Natural killer cell (primary cell): ENCODE measurements around the gene CACNA1C. TPM values are rescaled to one million over a fixed set of nuclear protein-coding genes. Genes with fewer than 3 reads are reported as not detected.

Experiments used
- ATAC-seq, 3 donors: fragments of 150-1000 bp in 2 of 3; fragments of 200-7000 bp in 1 of 3; cut with Tn5 transposase; 1 replicate in 1 of 3; 2 replicates in 2 of 3; pipeline ENCODE4 v1.10.0; 2021; ENCODE audit warnings: mild to moderate bottlenecking in 2 of 3, moderate library complexity in 2 of 3
- DNase-seq, 2 donors: peaks; one replicate each; pipeline versions ENCODE4 v3.0.0 to v3.0.0-alpha.2; 2013 to 2021; ENCODE audit warnings: mixed read lengths in 1 of 2
- H3K27ac ChIP-seq: one replicate; pipeline ENCODE4 v1.5.1; 2013; ENCODE audit warnings: mild to moderate bottlenecking, low read length
- H3K27me3 ChIP-seq: one replicate; pipeline ENCODE4 v1.6.1; 2013; ENCODE audit warnings: low read length; ENCODE audit not compliant: control insufficient read depth, insufficient read depth
- H3K36me3 ChIP-seq: one replicate; pipeline ENCODE4 v1.6.1; 2013; ENCODE audit warnings: low read length; ENCODE audit not compliant: control insufficient read depth, insufficient read depth
- H3K4me1 ChIP-seq: one replicate; pipeline ENCODE4 v1.6.1; 2013; ENCODE audit warnings: low read length; ENCODE audit not compliant: control insufficient read depth, insufficient read depth
- H3K4me3 ChIP-seq: one replicate; pipeline ENCODE4 v1.5.1; 2013; ENCODE audit warnings: low read length
- H3K9me3 ChIP-seq: one replicate; pipeline ENCODE4 v1.6.1; 2013; ENCODE audit warnings: low read length; ENCODE audit not compliant: control insufficient read depth, insufficient read depth
- H3K27ac Mint-ChIP-seq, 2 donors: one replicate each; pipeline ENCODE4 v1.8.0; 2022; ENCODE audit warnings: mild to moderate bottlenecking in 2 of 2, mixed read lengths in 2 of 2, moderate library complexity in 1 of 2
- H3K27me3 Mint-ChIP-seq, 2 donors: one replicate each; pipeline ENCODE4 v1.8.0; 2022; ENCODE audit warnings: low read depth in 2 of 2, mixed read lengths in 2 of 2
- H3K36me3 Mint-ChIP-seq: one replicate; pipeline ENCODE4 v1.8.0; 2022; ENCODE audit warnings: mixed read lengths
- H3K4me1 Mint-ChIP-seq, 2 donors: one replicate each; pipeline ENCODE4 v1.8.0; 2022; ENCODE audit warnings: mixed read lengths in 2 of 2
- H3K4me3 Mint-ChIP-seq: one replicate; pipeline ENCODE4 v1.8.0; 2022; ENCODE audit warnings: mild to moderate bottlenecking, moderate library complexity, mixed read lengths
- H3K9me3 Mint-ChIP-seq, 2 donors: one replicate each; pipeline ENCODE4 v1.8.0; 2022; ENCODE audit warnings: mixed read lengths in 2 of 2
- CTCF ChIP-seq: fragments of 200-600 bp; IDR thresholded peaks from one replicate; pipeline ENCODE4 v1.8.0; 2022; ENCODE audit warnings: antibody characterized with exemption
- whole genome bisulfite sequencing: methylation state at CpG from one replicate; pipeline ENCODE4 v1.1.7; 2013; ENCODE audit warnings: missing lambda C conversion rate; ENCODE audit not compliant: insufficient coverage; 5-methylcytosine and 5-hydroxymethylcytosine counted together
- intact Hi-C: fragments of 100-400 bp; cut with micrococcal nuclease; formaldehyde crosslinking; loops from one replicate; pipeline ENCODE4 v1.14.2; 2022
- total RNA-seq, 4 donors: library from RNA; stranded (reverse); fragments of 120-200 nt in 1 of 4; gene quantifications; one replicate each; pipeline versions ENCODE4 v1.2.3 to v1.2.4, GENCODE V29; 2013 to 2022

The CACNA1C gene
- total RNA-seq, 3 donors from 2014 or later (not counting 1 experiment from before 2014, with no cell fraction given) = 0.07 to 0.35 (median 0.08) TPM

DNA sequence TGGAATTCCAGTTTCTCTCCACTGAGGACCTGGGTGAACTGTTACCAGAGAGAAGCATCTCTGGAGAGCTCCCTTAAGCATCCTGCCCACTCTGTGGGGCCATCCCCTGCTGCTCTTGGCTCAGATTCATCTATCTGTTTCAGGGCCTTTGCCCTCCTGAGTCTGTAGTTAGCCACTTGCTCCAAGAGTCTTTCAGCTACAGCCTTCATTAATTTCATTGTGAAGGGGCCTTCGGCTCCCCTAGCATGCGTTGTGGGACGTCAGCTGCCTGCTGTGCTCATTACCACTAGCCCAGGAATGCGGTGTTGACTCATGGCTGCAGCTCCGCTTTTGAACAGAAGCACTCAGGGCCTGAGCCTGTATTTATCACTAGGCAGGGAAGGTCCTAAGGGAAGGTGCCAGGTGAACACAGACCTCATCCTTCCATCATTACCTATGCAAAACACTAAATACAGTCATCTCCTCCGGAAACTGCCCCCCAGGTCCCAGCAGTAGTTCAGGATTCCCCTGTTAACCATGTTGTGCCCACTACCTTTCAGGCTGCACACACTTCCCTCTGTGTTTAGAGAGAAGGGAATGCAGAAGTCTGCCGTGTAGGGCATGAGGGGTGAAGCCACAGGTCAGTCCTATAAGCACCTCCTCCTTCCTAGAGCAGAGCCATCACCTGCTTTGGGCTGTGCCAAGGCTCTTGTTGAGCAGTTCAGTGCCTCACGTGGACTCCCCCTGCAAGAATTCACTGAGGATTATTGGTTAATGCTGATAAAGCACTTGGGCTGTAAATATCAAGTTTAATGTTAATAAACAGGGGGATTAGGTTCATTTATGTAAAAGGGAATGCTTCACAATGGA lies 191.4 kb downstream of the CACNA1C start:
- TF ChIP-seq CTCF = no peak
- H3K4me3 ChIP-seq = no peak overlapping the region
- no peaks in the 10 kb centered on the region for H3K27me3 ChIP-seq
- no peaks in the 10 kb centered on the region for H3K36me3 ChIP-seq
- DNase-seq (no peak), ATAC-seq (no peak)
- no peak overlapping the region for H3K27ac Mint-ChIP-seq
- H3K4me1 ChIP-seq = no peaks in the 10 kb centered on the region
- no peaks in the 10 kb centered on the region for H3K9me3 ChIP-seq
- WGBS = 88% methylated on average over 7 of the region's 8 CpGs
- peaks cover 13 to 22% of the 10 kb centered on the region in 2 donors for H3K27me3 Mint-ChIP-seq
- no peaks in the 10 kb centered on the region for H3K4me1 Mint-ChIP-seq
- H3K4me3 Mint-ChIP-seq = no peak overlapping the region
- H3K36me3 Mint-ChIP-seq = no peaks in the 10 kb centered on the region
- H3K9me3 Mint-ChIP-seq = no peaks in the 10 kb centered on the region
- H3K27ac ChIP-seq = no peak overlapping the region
- intact Hi-C loops = no loop called here

DNA sequence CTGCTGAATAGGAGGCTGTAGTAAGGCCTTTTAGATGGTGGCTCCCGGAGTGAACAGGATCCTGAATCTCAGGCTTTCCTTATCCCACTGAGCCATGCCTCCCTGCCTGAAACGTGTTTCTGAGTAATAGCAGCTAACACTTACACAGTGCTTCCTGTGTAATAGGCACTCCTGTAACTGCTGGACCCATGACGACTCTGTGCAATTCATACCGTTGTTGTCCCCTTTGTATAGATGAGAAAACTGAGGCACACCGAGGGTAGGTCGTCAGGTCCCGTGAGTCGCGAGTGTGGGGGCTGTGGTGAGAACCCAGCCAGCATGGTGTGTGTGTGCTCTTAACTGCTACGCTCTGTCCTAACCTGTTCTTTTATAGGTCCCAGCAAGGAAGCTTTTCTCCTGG lies 193.6 kb downstream of the CACNA1C start:
- H3K36me3 Mint-ChIP-seq = no peaks in the 10 kb centered on the region
- H3K27ac ChIP-seq = no peak overlapping the region
- H3K9me3 Mint-ChIP-seq = no peaks in the 10 kb centered on the region
- H3K27me3 Mint-ChIP-seq = peaks cover 13 to 21% of the 10 kb centered on the region in 2 donors
- DNase-seq (no peak), ATAC-seq (no peak)
- no peak overlapping the region for H3K27ac Mint-ChIP-seq
- no peaks in the 10 kb centered on the region for H3K9me3 ChIP-seq
- H3K4me1 ChIP-seq = no peaks in the 10 kb centered on the region
- H3K27me3 ChIP-seq = no peaks in the 10 kb centered on the region
- no peak overlapping the region for H3K4me3 ChIP-seq
- no peaks in the 10 kb centered on the region for H3K36me3 ChIP-seq
- no peaks in the 10 kb centered on the region for H3K4me1 Mint-ChIP-seq
- TF ChIP-seq CTCF = no peak
- WGBS = 85% methylated on average over 10 of the region's 10 CpGs
- H3K4me3 Mint-ChIP-seq = no peak overlapping the region
- intact Hi-C loops = no loop called here

- no peaks in the 10 kb centered on the region for H3K4me1 Mint-ChIP-seq
- no peak overlapping the region for H3K4me3 Mint-ChIP-seq
- ATAC-seq (no peak), DNase-seq (no peak)
- H3K27me3 ChIP-seq = no peaks in the 10 kb centered on the region
- H3K27me3 Mint-ChIP-seq = peaks cover 6 to 13% of the 10 kb centered on the region in 2 donors
- H3K36me3 ChIP-seq = no peaks in the 10 kb centered on the region
- intact Hi-C loops = no loop called here
- no peaks in the 10 kb centered on the region for H3K9me3 ChIP-seq
- H3K4me1 ChIP-seq = no peaks in the 10 kb centered on the region
- H3K9me3 Mint-ChIP-seq = no peaks in the 10 kb centered on the region
- H3K27ac Mint-ChIP-seq = no peak overlapping the region
- no peak overlapping the region for H3K27ac ChIP-seq
- no peak overlapping the region for H3K4me3 ChIP-seq
- 72% methylated on average over 7 of the region's 7 CpGs for WGBS
- no peak for TF ChIP-seq CTCF
- H3K36me3 Mint-ChIP-seq = no peaks in the 10 kb centered on the region
Measured at GRCh38 chr12:2247120-2247519, 194.3 kb downstream of the CACNA1C start.
